HepG2 (cell line): ENCODE measurements around the gene CRIM1. TPM values are rescaled to one million over a fixed set of nuclear protein-coding genes. Genes with fewer than 3 reads are reported as not detected.

ENCODE experiments used
- ASH2L ChIP-seq: fragments of 300-600, 200-600 bp; sonication (generic); IDR thresholded peaks from 2 replicates; pipeline ENCODE4 v1.7.0; 2017; ENCODE audit warnings: low read depth, mild to moderate bottlenecking, moderate library complexity, mixed read lengths, low read length; ENCODE audit not compliant: insufficient read length
- GMEB1 ChIP-seq: sonication (generic); formaldehyde crosslinking; IDR thresholded peaks from 2 replicates; pipeline ENCODE4 v1.5.1; 2020; ENCODE audit warnings: missing genetic modification reagents, mild to moderate bottlenecking, borderline replicate concordance
- HHEX ChIP-seq: IDR thresholded peaks from 2 replicates; pipeline ENCODE4 v1.6.1; 2016; ENCODE audit warnings: control low read depth
- ISL2 ChIP-seq: sonication (generic); formaldehyde crosslinking; IDR thresholded peaks from 2 replicates; pipeline ENCODE4 v1.5.0; 2020; ENCODE audit warnings: missing genetic modification reagents
- RFX5 ChIP-seq: IDR thresholded peaks from 2 replicates; pipeline ENCODE4 v1.6.1; 2011; ENCODE audit warnings: low read depth, low read length, improper control_type of control experiment
- RXRB ChIP-seq: IDR thresholded peaks from 2 replicates; pipeline ENCODE4 v1.6.1; 2016; ENCODE audit warnings: borderline replicate concordance, missing genetic modification reagents, missing compliant biosample characterization
- SNAPC2 ChIP-seq: sonication (generic); formaldehyde crosslinking; IDR thresholded peaks from 2 replicates; pipeline ENCODE4 v1.8.1; 2022; ENCODE audit warnings: mild to moderate bottlenecking, missing genetic modification reagents
- SOX6 ChIP-seq, 2 experiments: fragments of 450-650 bp in 1 of 2; sonication (generic) in 1 of 2; formaldehyde crosslinking in 1 of 2; IDR thresholded peaks; 2 replicates each; pipeline versions ENCODE4 v1.4.0 to v1.6.1; 2017 to 2020; ENCODE audit warnings: antibody characterized with exemption in 1 of 2, mild to moderate bottlenecking in 1 of 2, missing genetic modification reagents in 1 of 2
- ZBTB10 ChIP-seq: sonication (generic); formaldehyde crosslinking; IDR thresholded peaks from 2 replicates; pipeline ENCODE4 v1.4.0; 2020; ENCODE audit warnings: missing genetic modification reagents, borderline replicate concordance
- ZBTB14 ChIP-seq: sonication (generic); formaldehyde crosslinking; IDR thresholded peaks from 2 replicates; pipeline ENCODE4 v1.4.0; 2020; ENCODE audit warnings: missing genetic modification reagents
- ZNF317 ChIP-seq: sonication (generic); formaldehyde crosslinking; IDR thresholded peaks from 2 replicates; pipeline ENCODE4 v1.5.0; 2020; ENCODE audit warnings: mild to moderate bottlenecking, missing genetic modification reagents
- ZNF354B ChIP-seq: sonication (generic); formaldehyde crosslinking; IDR thresholded peaks from 2 replicates; pipeline ENCODE4 v1.8.0; 2022; ENCODE audit warnings: mild to moderate bottlenecking, missing genetic modification reagents
- polyA plus RNA-seq, 8 experiments: library from polyadenylated mRNA; depleted of rRNA in 3 of 8; stranded (reverse) in 7 of 8; unstranded in 1 of 8; fragments of >200 nt; fragmentation: Illumina TruSeq in 4 of 8; extraction: Trizol in 4 of 8; gene quantifications; 2 replicates each; pipeline versions ENCODE4 v1.2.1 to v1.2.3, GENCODE V29; 2011 to 2016; ENCODE audit warnings: low read depth in 4 of 8, missing spikeins in 1 of 8, mixed read lengths in 1 of 8; ENCODE audit not compliant: insufficient read depth in 1 of 8
- total RNA-seq, 5 experiments: library from RNA; depleted of rRNA; stranded (reverse); fragments of >200 nt; fragmentation: Illumina TruSeq; extraction: Trizol; gene quantifications; 2 replicates each; pipeline ENCODE4 v1.2.3, GENCODE V29; 2016; ENCODE audit warnings: low read depth in 1 of 5

The CRIM1 gene
- total and polyA plus RNA-seq, 2 of the 13 experiments (the other 11 are each of a cell fraction or from before 2014, with no cell fraction given): 39.1 to 69.9 TPM

- no peak for TF ChIP-seq ZBTB10
- TF ChIP-seq RXRB (CRISPR knock-in tag): peak; percentile 76; the same call in 1 of the 2 replicates
- TF ChIP-seq ASH2L: peak; percentile 39
- TF ChIP-seq HHEX (CRISPR knock-in tag): no peak
- TF ChIP-seq SNAPC2 (CRISPR knock-in tag): peak; percentile 74; the same call in 1 of the 2 replicates
- TF ChIP-seq ISL2 (CRISPR knock-in tag): peak; percentile 96
- no peak for TF ChIP-seq ZNF354B
- no peak for TF ChIP-seq SOX6 (IDR thresholded peaks at IDR 0.05)
- TF ChIP-seq SOX6 (CRISPR knock-in tag; IDR thresholded peaks at IDR 0.05): peak; percentile 73; the same call in 1 of the 2 replicates
- no peak for TF ChIP-seq GMEB1 (CRISPR knock-in tag)
- peak; percentile 46; the same call in 1 of the 2 replicates for TF ChIP-seq ZNF317 (CRISPR knock-in tag)
- TF ChIP-seq ZBTB14 (CRISPR knock-in tag): no peak
- no peak for TF ChIP-seq RFX5
Measured at GRCh38 chr2:36486521-36487044, 131.0 kb downstream of the CRIM1 start (continued).
